SK-N-SH (cell line): Measurements from ENCODE around the gene IRAK2. TPM values are rescaled to one million over a fixed set of nuclear protein-coding genes. Genes with fewer than 3 reads are reported as not detected.

ENCODE experiments used
- CTCF ChIA-PET: fragments of 300-600, 350-600 bp; formaldehyde crosslinking; extraction: SDS; loops from one replicate; lab custom pipeline; 2021; lab: Yijun Ruan, JAX
- POLR2A ChIA-PET: fragments of 350-600 bp; sonication (Branson Sonifier 250); formaldehyde crosslinking; extraction: SDS; loops from one replicate; lab custom pipeline; 2020; ENCODE audit warnings: antibody characterized with exemption, inconsistent platforms; lab: Yijun Ruan, JAX
- DNase-seq: peaks from one replicate; pipeline ENCODE4 v3.0.0; 2012
- H2AFZ ChIP-seq: fragments of 200-600 bp; sonication (generic); 2 replicates; pipeline ENCODE4 v1.8.1; 2016; ENCODE audit warnings: antibody characterized with exemption, mild to moderate bottlenecking, low read depth
- H3F3A ChIP-seq: fragments of 200-600 bp; sonication (generic); replicated peaks from 2 replicates; pipeline ENCODE3; 2016; ENCODE audit warnings: antibody characterized with exemption, mild to moderate bottlenecking; ENCODE audit not compliant: insufficient read depth
- H3K27ac ChIP-seq, 2 experiments: fragments of 200-500 bp in 1 of 2; fragments of 200-600 bp in 1 of 2; sonication (Bioruptor generic) in 1 of 2; sonication (generic), shearing (Covaris generic) in 1 of 2; 2 replicates each; pipeline versions ENCODE4 v1.5.1 to v1.6.1; 2014 to 2016; ENCODE audit warnings: low read depth in 2 of 2, inconsistent platforms in 1 of 2, low read length in 1 of 2, mild to moderate bottlenecking in 1 of 2, mixed read lengths in 1 of 2
- H3K27me3 ChIP-seq: fragments of 200-600 bp; sonication (generic), shearing (Covaris generic); 2 replicates; pipeline ENCODE4 v1.6.1; 2016; ENCODE audit warnings: mixed run types; ENCODE audit not compliant: insufficient read depth
- H3K36me3 ChIP-seq, 2 experiments: fragments of 200-500 bp in 1 of 2; fragments of 200-600 bp in 1 of 2; sonication (Bioruptor generic) in 1 of 2; sonication (generic) in 1 of 2; replicated peaks in 1 of 2; 2 replicates each; pipeline versions ENCODE3 to v1.5.1; 2014 to 2016; ENCODE audit warnings: low read length in 1 of 2, mild to moderate bottlenecking in 1 of 2; ENCODE audit not compliant: insufficient read depth in 2 of 2, control insufficient read depth in 1 of 2
- H3K4me1 ChIP-seq, 2 experiments: fragments of 200-500 bp in 1 of 2; fragments of 200-600 bp in 1 of 2; sonication (Bioruptor generic) in 1 of 2; sonication (generic), shearing (Covaris generic) in 1 of 2; 2 replicates each; pipeline versions ENCODE4 v1.5.1 to v1.6.1; 2014 to 2016; ENCODE audit warnings: low read depth in 1 of 2, low read length in 1 of 2, mixed run types in 1 of 2; ENCODE audit not compliant: insufficient read depth in 2 of 2, control insufficient read depth in 1 of 2
- H3K4me2 ChIP-seq: fragments of 200-600 bp; sonication (generic), shearing (Covaris generic); 2 replicates; pipeline ENCODE4 v1.6.1; 2017; ENCODE audit warnings: mixed run types
- H3K4me3 ChIP-seq, 2 experiments: fragments of 200-500 bp in 1 of 2; fragments of 200-600 bp in 1 of 2; sonication (Bioruptor generic) in 1 of 2; sonication (generic), shearing (Covaris generic) in 1 of 2; 2 replicates each; pipeline versions ENCODE4 v1.5.1 to v1.8.1; 2014 to 2016; ENCODE audit warnings: low read depth in 2 of 2, inconsistent platforms in 1 of 2, low read length in 1 of 2, mild to moderate bottlenecking in 1 of 2, mixed read lengths in 1 of 2, moderate library complexity in 1 of 2
- H3K79me2 ChIP-seq: fragments of 200-600 bp; sonication (generic); 2 replicates; pipeline ENCODE4 v1.8.1; 2017; ENCODE audit warnings: mild to moderate bottlenecking; ENCODE audit not compliant: insufficient read depth
- H3K9ac ChIP-seq: fragments of 200-600 bp; sonication (generic); 2 replicates; pipeline ENCODE4 v1.6.1; 2017; ENCODE audit warnings: mixed run types
- H3K9me2 ChIP-seq: fragments of 200-600 bp; sonication (generic); 2 replicates; pipeline ENCODE4 v1.6.1; 2017; ENCODE audit warnings: mixed run types
- H3K9me3 ChIP-seq: fragments of 200-600 bp; sonication (generic); 2 replicates; pipeline ENCODE4 v1.6.1; 2017; ENCODE audit warnings: mixed run types, mild to moderate bottlenecking, moderate library complexity
- H4K20me1 ChIP-seq: fragments of 200-600 bp; sonication (generic); 2 replicates; pipeline ENCODE4 v1.6.1; 2017; ENCODE audit warnings: mild to moderate bottlenecking, mixed run types; ENCODE audit not compliant: insufficient read depth
- CHD2 ChIP-seq: fragments of 150-350 bp; IDR thresholded peaks from 2 replicates; pipeline ENCODE4 v1.6.1; 2018; ENCODE audit warnings: low read length; ENCODE audit not compliant: partially characterized antibody
- EP300 ChIP-seq, 2 experiments: IDR thresholded peaks; 2 replicates each; pipeline versions ENCODE4 v1.4.0 to v1.6.1; 2012; ENCODE audit warnings: borderline replicate concordance in 1 of 2, low read depth in 1 of 2, low read length in 1 of 2
- EZH2phosphoT487 ChIP-seq: fragments of 200-600 bp; sonication (generic); IDR thresholded peaks from 2 replicates; pipeline ENCODE4 v1.6.1; 2017; ENCODE audit warnings: low read depth, mixed run types, mild to moderate bottlenecking, antibody characterized with exemption, moderate library complexity, borderline replicate concordance
- GATA2 ChIP-seq: sonication (generic); formaldehyde crosslinking; IDR thresholded peaks from 2 replicates; pipeline ENCODE4 v1.5.0; 2020; ENCODE audit warnings: mild to moderate bottlenecking, missing genetic modification reagents
- JUND ChIP-seq: IDR thresholded peaks from 2 replicates; pipeline ENCODE4 v1.4.0; 2012
- MAX ChIP-seq: IDR thresholded peaks from 2 replicates; pipeline ENCODE4 v1.4.0; 2012; ENCODE audit warnings: low read depth
- MEF2A ChIP-seq: IDR thresholded peaks from 2 replicates; pipeline ENCODE4 v1.4.0; 2012; ENCODE audit warnings: low read depth, borderline replicate concordance
- RAD21 ChIP-seq: IDR thresholded peaks from 2 replicates; pipeline ENCODE4 v1.6.1; 2012; ENCODE audit warnings: mild to moderate bottlenecking, low read length
- RCOR1 ChIP-seq: fragments of 150-350 bp; IDR thresholded peaks from 2 replicates; pipeline ENCODE4 v1.6.1; 2017; ENCODE audit warnings: antibody characterized with exemption, low read length
- TEAD4 ChIP-seq: IDR thresholded peaks from 2 replicates; pipeline ENCODE4 v1.4.0; 2012; ENCODE audit warnings: mild to moderate bottlenecking, borderline replicate concordance; ENCODE audit not compliant: insufficient read depth
- USF1 ChIP-seq: IDR thresholded peaks from 2 replicates; pipeline ENCODE4 v1.4.0; 2012; ENCODE audit warnings: low read depth, borderline replicate concordance
- USF2 ChIP-seq: fragments of 150-350 bp; IDR thresholded peaks from 2 replicates; pipeline ENCODE4 v1.6.1; 2017; ENCODE audit warnings: antibody characterized with exemption, low read length, low read depth, borderline replicate concordance
- YY1 ChIP-seq: IDR thresholded peaks from 2 replicates; pipeline ENCODE4 v1.4.0; 2012; ENCODE audit warnings: low read depth, mild to moderate bottlenecking
- WGBS: methylation state at CpG from one replicate; pipeline ENCODE4 v1.1.6; 2017; ENCODE audit warnings: low lambda C conversion rate; 5-methylcytosine and 5-hydroxymethylcytosine counted together
- polyA plus RNA-seq, 3 experiments: library from polyadenylated mRNA; depleted of rRNA; stranded (reverse); fragments of >200 nt; gene quantifications; 2 replicates each; pipeline ENCODE4 v1.2.3, GENCODE V29; 2012
- TF ChIP-seq, protein P1 (sequence below): fragments of 150-350 bp; IDR thresholded peaks from 2 replicates; pipeline ENCODE4 v1.6.1; 2016; ENCODE audit warnings: mild to moderate bottlenecking, low read depth, low read length
- TF ChIP-seq, protein P2 (sequence below): IDR thresholded peaks from 2 replicates; pipeline ENCODE4; 2012

IRAK2 gene
- polyA plus RNA-seq, 1 of the 3 experiments (the other 2 are of a cell fraction): 7.7 TPM

DNA sequence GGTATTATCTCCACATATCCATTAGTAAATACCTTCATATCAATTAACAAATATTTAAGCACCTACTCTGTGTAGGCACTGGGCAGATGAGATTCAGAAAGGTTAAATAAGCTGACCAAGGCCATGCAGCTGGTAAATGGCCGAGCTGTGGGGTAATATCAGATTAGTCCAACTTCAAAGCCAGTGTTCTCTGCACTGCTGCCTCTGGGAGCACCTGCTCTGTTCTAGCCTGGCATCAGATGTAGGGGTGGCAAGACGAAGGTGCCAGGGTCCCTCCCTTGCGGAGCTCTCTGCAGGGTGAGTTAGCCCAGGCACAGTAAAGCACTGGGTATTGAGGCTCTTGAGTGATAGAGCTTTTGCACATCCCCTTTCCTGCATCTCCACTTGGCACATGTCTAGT, 89.0 kb downstream of the IRAK2 start:
- peaks cover 20 to 21% of the 10 kb centered on the region in 2 experiments for H3K36me3 ChIP-seq
- no peak for DNase-seq
- CTCF ChIA-PET: interaction anchor here (1.7 to 2.4 kb wide), 2 partner anchors 10 to 33 kb away, joined by 5 to 6 read pairs; no protein-coding TSS in a partner anchor

More for the DNA sequence above, 89.0 kb downstream of the IRAK2 start:
- TF ChIP-seq JUND (no peak), USF2 (no peak), CHD2 (no peak), USF1 (no peak), MEF2A (no peak), RCOR1 (no peak), GATA2 (CRISPR knock-in tag) (no peak), YY1 (no peak), MAX (no peak), EZH2phosphoT487 (no peak), RAD21 (no peak), TEAD4 (no peak), EP300 (IDR thresholded peaks at IDR 0.05; ENCODE audit: borderline replicate concordance in 1 of 2, low read depth in 1 of 2, low read length in 1 of 2) (no peak)
- TF ChIP-seq, protein P1, sequence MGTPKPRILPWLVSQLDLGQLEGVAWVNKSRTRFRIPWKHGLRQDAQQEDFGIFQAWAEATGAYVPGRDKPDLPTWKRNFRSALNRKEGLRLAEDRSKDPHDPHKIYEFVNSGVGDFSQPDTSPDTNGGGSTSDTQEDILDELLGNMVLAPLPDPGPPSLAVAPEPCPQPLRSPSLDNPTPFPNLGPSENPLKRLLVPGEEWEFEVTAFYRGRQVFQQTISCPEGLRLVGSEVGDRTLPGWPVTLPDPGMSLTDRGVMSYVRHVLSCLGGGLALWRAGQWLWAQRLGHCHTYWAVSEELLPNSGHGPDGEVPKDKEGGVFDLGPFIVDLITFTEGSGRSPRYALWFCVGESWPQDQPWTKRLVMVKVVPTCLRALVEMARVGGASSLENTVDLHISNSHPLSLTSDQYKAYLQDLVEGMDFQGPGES: no peak
- TF ChIP-seq, protein P2, sequence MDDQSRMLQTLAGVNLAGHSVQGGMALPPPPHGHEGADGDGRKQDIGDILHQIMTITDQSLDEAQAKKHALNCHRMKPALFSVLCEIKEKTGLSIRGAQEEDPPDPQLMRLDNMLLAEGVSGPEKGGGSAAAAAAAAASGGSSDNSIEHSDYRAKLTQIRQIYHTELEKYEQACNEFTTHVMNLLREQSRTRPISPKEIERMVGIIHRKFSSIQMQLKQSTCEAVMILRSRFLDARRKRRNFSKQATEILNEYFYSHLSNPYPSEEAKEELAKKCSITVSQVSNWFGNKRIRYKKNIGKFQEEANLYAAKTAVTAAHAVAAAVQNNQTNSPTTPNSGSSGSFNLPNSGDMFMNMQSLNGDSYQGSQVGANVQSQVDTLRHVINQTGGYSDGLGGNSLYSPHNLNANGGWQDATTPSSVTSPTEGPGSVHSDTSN: no peak
- TF ChIP-seq, all 33 proteins: peak for 0
- Histone ChIP-seq H3F3A (no peaks in the 10 kb centered on the region), H3K9me2 (no peaks in the 10 kb centered on the region), H3K27me3 (no peaks in the 10 kb centered on the region), H3K9me3 (no peaks in the 10 kb centered on the region), H3K27ac (no peak overlapping the region), H3K4me3 (no peak overlapping the region), H3K4me2 (no peak overlapping the region), H3K9ac (no peak overlapping the region), H4K20me1 (peaks cover 15% of the 10 kb centered on the region; the same call in 1 of the 2 replicates), H3K79me2 (peaks cover 98% of the 10 kb centered on the region), H2AFZ (no peak overlapping the region), H3K4me1 (peaks cover 9 to 11% of the 10 kb centered on the region in 2 experiments; a peak in 3 of 4 replicates)
- POLR2A ChIA-PET: no interaction called here
- WGBS: 100% methylated on average over 1 of the region's 3 CpGs
